RPMI8226 (cell line): ENCODE measurements around the gene SNX27.
"Not testable (repeated sequence)": the region's sequence is repeated elsewhere in the genome, so short reads cannot be mapped to it uniquely, and the experiment has no call there.

Source experiments
- DNase-seq: peaks from one replicate; pipeline ENCODE4 v3.0.0-alpha.2; 2015

The SNX27 gene

GRCh38 chr1:151611832-151612500 lies at the start of gene SNX27:
TSS of gene SNX27 (plus strand) at chr1:151612050. CDS start at chr1:151612202, 152 bp downstream.
- peak; percentile 94 for DNase-seq

GRCh38 chr1:151562661-151563060 lies 49.2 kb upstream of the SNX27 start:
- no peak for DNase-seq

- no peak for DNase-seq
These were observed 48.5 kb upstream of the SNX27 start for GRCh38 chr1:151563376-151563775.

- no peak for DNase-seq
These were observed 46.2 kb upstream of the SNX27 start for GRCh38 chr1:151565502-151566189.

GRCh38 chr1:151568626-151569088 lies 43.2 kb upstream of the SNX27 start:
- no peak for DNase-seq

GRCh38 chr1:151570819-151571218 lies 41.0 kb upstream of the SNX27 start:
- DNase-seq: no peak

GRCh38 chr1:151574575-151575529 lies 37.0 kb upstream of the SNX27 start:
- DNase-seq: no peak

- DNase-seq: no peak
These were observed 34.7 kb upstream of the SNX27 start for GRCh38 chr1:151577173-151577572.

GRCh38 chr1:151578941-151579340 lies 32.9 kb upstream of the SNX27 start:
- DNase-seq: no peak

GRCh38 chr1:151579436-151580225 lies 32.2 kb upstream of the SNX27 start:
- DNase-seq: no peak

- DNase-seq: no peak
These were observed 30.4 kb upstream of the SNX27 start for GRCh38 chr1:151581451-151581850.

- DNase-seq: no peak
These were observed 29.9 kb upstream of the SNX27 start for GRCh38 chr1:151581921-151582320.

- DNase-seq: peak; percentile 27
These were observed 28.1 kb upstream of the SNX27 start for GRCh38 chr1:151583796-151584195.

GRCh38 chr1:151584278-151584677 lies 27.6 kb upstream of the SNX27 start:
- no peak for DNase-seq

GRCh38 chr1:151584780-151585179 lies 27.1 kb upstream of the SNX27 start:
- no peak for DNase-seq

- peak; percentile 46 for DNase-seq
These were observed 26.2 kb upstream of the SNX27 start for GRCh38 chr1:151585622-151586021.

- no peak for DNase-seq
These were observed 20.9 kb upstream of the SNX27 start for GRCh38 chr1:151590961-151591360.

GRCh38 chr1:151593730-151594129 lies 18.1 kb upstream of the SNX27 start:
- DNase-seq: no peak

- DNase-seq: peak; percentile 92
These were observed 17.7 kb upstream of the SNX27 start for GRCh38 chr1:151594143-151594625.

GRCh38 chr1:151596166-151596953 lies 15.5 kb upstream of the SNX27 start:
- no peak for DNase-seq

GRCh38 chr1:151602550-151602949 lies 9.3 kb upstream of the SNX27 start:
- not testable (repeated sequence) for DNase-seq
